ENCODE data around the gene OR10A7.
"Not testable (repeated sequence)": the region's sequence is repeated elsewhere in the genome, so short reads cannot be mapped to it uniquely, and the experiment has no call there.

- TF ChIP-seq, protein P1, sequence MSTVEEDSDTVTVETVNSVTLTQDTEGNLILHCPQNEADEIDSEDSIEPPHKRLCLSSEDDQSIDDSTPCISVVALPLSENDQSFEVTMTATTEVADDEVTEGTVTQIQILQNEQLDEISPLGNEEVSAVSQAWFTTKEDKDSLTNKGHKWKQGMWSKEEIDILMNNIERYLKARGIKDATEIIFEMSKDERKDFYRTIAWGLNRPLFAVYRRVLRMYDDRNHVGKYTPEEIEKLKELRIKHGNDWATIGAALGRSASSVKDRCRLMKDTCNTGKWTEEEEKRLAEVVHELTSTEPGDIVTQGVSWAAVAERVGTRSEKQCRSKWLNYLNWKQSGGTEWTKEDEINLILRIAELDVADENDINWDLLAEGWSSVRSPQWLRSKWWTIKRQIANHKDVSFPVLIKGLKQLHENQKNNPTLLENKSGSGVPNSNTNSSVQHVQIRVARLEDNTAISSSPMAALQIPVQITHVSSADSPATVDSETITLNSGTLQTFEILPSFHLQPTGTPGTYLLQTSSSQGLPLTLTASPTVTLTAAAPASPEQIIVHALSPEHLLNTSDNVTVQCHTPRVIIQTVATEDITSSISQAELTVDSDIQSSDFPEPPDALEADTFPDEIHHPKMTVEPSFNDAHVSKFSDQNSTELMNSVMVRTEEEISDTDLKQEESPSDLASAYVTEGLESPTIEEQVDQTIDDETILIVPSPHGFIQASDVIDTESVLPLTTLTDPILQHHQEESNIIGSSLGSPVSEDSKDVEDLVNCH (CRISPR knock-in tag; IDR thresholded peaks at IDR 0.05), result not testable (repeated sequence)
- TF ChIP-seq SRF (IDR thresholded peaks at IDR 0.05; ENCODE audit: low read depth, low read length); SMARCC2 (IDR thresholded peaks at IDR 0.05); ZNF138 (CRISPR knock-in tag; IDR thresholded peaks at IDR 0.05; ENCODE audit: low read depth): not testable (repeated sequence)
Observed at GRCh38 chr12:55171846-55172245, 49.0 kb upstream of the OR10A7 start.
